Measurements from ENCODE around the gene CDKL5. TPM values are rescaled to one million over a fixed set of nuclear protein-coding genes. Genes with fewer than 3 reads are reported as not detected.

Gene CDKL5
- total RNA-seq, result 33.8 TPM
- long read RNA-seq, partial matches to known transcripts, result 3 of 10 reads
- long read RNA-seq, other reads (novel, unspliced or antisense), result 7 of 10 reads

DNA sequence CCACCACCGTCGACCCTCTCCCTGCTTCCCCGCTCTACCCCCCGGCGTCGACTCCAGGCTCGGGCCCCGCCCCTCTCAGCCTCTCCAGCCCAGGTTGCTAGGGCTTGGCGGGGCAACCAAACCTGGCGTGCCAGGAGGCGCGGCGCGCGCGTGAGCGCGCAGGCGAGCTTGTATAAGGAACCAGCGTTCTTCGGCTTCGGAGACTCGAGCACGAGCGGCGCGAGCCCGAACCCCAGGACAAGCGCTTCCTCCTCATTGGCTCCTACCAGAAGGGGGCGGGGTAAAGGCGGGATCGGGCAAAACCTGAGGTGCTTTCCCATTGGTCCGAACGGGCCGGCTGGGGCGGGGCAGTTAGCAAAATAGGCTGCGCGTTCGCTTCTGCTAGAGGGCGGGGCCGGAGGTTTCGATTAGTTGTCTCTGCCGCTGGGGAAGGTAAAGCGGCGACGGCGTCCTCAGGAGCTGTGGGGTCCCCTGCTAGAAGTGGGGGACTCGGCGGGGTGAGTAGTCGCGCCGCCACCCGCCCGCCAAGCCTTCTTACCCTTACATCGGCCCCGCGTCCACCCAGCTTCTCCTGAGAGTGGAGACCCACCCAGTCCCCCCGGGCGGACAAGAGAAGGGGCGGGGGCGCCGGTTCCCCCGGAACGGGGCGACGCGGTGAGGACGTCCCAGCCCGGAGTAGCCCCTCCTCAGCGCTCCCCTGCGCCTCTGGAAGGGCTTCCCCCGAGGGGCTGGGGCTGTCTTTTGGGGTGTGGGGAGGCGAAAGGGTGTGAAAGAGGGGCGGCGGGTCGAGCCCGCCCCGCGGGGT is at the start of gene CDKL5:
TSS of gene CDKL5 (plus strand) at position 410 of the 805 bp plus-strand sequence. CDS start 81,489 bp downstream, outside the sequence.
- H3K9me3 ChIP-seq, result no peaks in the 10 kb centered on the region
- H3K36me3 ChIP-seq, result no peaks in the 10 kb centered on the region
- H3K27ac ChIP-seq, result peak within 1 kb of the TSS; percentile 81
- DNase-seq, result peak; percentile 98
- H3K4me3 ChIP-seq, result peak within 1 kb of the TSS; percentile 71
- TF ChIP-seq, protein P1, sequence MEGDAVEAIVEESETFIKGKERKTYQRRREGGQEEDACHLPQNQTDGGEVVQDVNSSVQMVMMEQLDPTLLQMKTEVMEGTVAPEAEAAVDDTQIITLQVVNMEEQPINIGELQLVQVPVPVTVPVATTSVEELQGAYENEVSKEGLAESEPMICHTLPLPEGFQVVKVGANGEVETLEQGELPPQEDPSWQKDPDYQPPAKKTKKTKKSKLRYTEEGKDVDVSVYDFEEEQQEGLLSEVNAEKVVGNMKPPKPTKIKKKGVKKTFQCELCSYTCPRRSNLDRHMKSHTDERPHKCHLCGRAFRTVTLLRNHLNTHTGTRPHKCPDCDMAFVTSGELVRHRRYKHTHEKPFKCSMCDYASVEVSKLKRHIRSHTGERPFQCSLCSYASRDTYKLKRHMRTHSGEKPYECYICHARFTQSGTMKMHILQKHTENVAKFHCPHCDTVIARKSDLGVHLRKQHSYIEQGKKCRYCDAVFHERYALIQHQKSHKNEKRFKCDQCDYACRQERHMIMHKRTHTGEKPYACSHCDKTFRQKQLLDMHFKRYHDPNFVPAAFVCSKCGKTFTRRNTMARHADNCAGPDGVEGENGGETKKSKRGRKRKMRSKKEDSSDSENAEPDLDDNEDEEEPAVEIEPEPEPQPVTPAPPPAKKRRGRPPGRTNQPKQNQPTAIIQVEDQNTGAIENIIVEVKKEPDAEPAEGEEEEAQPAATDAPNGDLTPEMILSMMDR (IDR thresholded peaks at IDR 0.05), result no peak
- no peaks in the 10 kb centered on the region for H3K4me1 ChIP-seq
- ATAC-seq, result peak; percentile 99
- no peaks in the 10 kb centered on the region for H3K27me3 ChIP-seq
- intact Hi-C loops (cut with DNase I), result no loop called here

DNA sequence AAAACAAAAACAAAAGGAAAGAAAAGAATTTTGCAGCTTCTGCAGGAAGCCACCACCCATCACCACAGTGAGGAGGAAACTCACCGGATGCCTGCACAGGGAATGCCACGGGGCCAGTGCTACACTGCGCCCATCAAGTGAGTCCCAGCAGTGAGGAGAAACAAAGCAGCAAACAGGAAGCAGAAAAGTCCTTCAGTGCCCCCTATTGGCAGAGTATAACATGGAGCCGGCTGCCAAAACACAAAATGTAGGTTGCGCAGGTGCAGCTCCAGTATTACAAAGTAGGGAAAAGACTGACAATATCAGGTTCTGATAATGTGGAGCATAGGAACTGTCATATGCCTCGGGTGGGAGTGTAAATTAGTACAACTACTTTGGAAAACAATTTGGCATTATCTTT is 47.6 kb upstream of the CDKL5 start:
- DNase-seq (no peak), ATAC-seq (peak; percentile 75)
- Histone ChIP-seq H3K9me3 (no peaks in the 10 kb centered on the region), H3K4me3 (no peak overlapping the region), H3K27ac (no peak overlapping the region), H3K36me3 (no peaks in the 10 kb centered on the region), H3K4me1 (no peaks in the 10 kb centered on the region), H3K27me3 (no peaks in the 10 kb centered on the region)
- TF ChIP-seq, protein P1 (IDR thresholded peaks at IDR 0.05), result peak; percentile 47
- intact Hi-C loops (cut with DNase I), result no loop called here

DNA sequence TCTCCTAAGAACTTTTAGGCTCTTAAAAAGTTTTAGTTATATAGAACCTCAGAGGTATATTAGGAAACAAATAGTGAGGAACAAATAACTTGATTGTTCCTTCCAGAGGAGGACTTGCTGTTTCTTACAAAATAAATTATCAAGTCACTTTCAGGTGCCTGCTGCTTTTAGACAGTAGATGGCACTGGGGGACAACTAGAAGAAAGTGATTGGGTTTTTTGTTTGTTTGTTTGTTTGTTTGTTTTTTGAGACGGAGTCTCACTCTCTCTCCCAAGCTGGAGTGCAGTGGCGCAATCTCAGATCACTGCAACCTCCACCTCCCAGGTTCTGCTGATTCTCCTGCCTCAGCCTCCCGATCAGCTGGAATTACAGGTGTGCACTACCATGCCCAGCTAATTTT is 35.4 kb upstream of the CDKL5 start:
- no peaks in the 10 kb centered on the region for H3K27me3 ChIP-seq
- no peak overlapping the region for H3K27ac ChIP-seq
- TF ChIP-seq, protein P1 (IDR thresholded peaks at IDR 0.05), result no peak
- H3K4me3 ChIP-seq, result no peak overlapping the region
- H3K9me3 ChIP-seq, result no peaks in the 10 kb centered on the region
- no peaks in the 10 kb centered on the region for H3K36me3 ChIP-seq
- no peaks in the 10 kb centered on the region for H3K4me1 ChIP-seq
- ATAC-seq, result no peak
- intact Hi-C loops (cut with DNase I), result loop anchor here (10.0 kb wide), 1 partner anchor 945 kb away; no protein-coding TSS in a partner anchor
- DNase-seq, result no peak

DNA sequence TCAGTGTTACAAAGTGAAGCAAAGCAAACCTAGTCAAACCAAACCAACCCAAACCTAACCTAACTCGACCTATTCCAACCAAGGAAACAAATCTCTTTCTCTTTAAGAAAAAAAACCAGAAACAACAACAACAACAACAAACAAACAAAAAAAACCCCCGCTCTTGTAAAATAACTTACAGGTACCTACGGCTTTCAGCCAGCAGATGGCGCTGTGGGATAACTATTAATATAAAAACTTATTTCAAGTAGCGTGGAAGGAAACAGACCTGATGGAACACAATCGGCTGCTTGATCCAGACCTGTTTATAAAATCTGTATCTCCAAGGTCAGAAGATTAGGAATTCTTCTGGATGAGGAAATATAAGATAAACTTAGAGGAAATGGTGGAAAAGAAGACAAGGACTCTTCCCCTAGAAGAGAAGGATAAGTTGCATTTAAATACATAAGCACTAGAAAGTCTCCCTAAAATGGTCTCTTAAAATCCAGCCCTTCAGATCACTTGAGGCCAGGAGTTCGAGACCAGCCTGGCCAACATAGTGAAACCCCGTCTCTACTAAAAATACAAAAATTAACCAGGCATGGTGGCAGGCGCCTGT is 34.4 kb upstream of the CDKL5 start:
- intact Hi-C loops (cut with DNase I), result no loop called here
- peak; percentile 62 for ATAC-seq

DNA sequence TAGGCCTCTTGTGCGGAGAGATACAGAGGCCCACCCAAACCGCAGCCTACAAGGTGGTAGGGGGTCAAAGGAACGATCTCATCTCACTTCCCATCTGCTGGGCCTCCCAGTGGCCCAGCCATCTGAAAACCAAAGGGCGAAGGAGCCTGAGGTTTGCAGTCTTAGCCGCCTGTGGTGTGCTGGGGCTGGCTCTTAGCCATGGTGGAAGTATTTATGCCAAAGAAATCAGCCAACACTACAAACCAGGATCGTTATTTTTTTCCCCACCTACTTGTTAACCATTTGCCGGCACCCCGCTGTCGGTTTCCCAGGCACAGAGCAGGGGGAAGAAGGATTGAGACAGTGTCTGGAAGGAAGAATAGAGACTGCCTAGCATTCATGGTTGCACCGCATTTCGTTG is 30.9 kb upstream of the CDKL5 start:
- TF ChIP-seq, protein P1 (IDR thresholded peaks at IDR 0.05), result no peak
- Histone ChIP-seq H3K4me3 (no peak overlapping the region), H3K27me3 (no peaks in the 10 kb centered on the region), H3K4me1 (no peaks in the 10 kb centered on the region), H3K36me3 (no peaks in the 10 kb centered on the region), H3K9me3 (no peaks in the 10 kb centered on the region), H3K27ac (no peak overlapping the region)
- intact Hi-C loops (cut with DNase I), result no loop called here
- ATAC-seq (no peak), DNase-seq (no peak)

More for the DNA sequence above, 34.4 kb upstream of the CDKL5 start:
- H3K27ac ChIP-seq, result no peak overlapping the region
- no peaks in the 10 kb centered on the region for H3K36me3 ChIP-seq
- no peaks in the 10 kb centered on the region for H3K27me3 ChIP-seq
- H3K4me1 ChIP-seq, result no peaks in the 10 kb centered on the region
- no peaks in the 10 kb centered on the region for H3K9me3 ChIP-seq
- TF ChIP-seq, protein P1 (IDR thresholded peaks at IDR 0.05), result peak; percentile 68
- peak; percentile 65 for DNase-seq
- H3K4me3 ChIP-seq, result no peak overlapping the region

All from upper lobe of right lung (tissue), 1 donor.